Caki2 (cell line): ENCODE results near the gene ZNF592. TPM values are rescaled to one million over a fixed set of nuclear protein-coding genes. Genes with fewer than 3 reads are reported as not detected.

Experiments used
- DNase-seq: peaks from one replicate; pipeline ENCODE4 v3.0.0-alpha.2; 2015; ENCODE audit warnings: low read depth
- in situ Hi-C: cut with HindIII; loops from 2 replicates; pipeline ENCODE4 v1.10.0; 2016; ENCODE audit warnings: low sequenced_read_pairs, low pct_unique_long_range_greater_than_20kb, mixed read lengths
- total RNA-seq: library from RNA; depleted of rRNA; stranded (reverse); fragments of >200 nt; shearing (Covaris generic); gene quantifications from 2 replicates; pipeline ENCODE4 v1.2.3, GENCODE V29; 2014; ENCODE audit warnings: low replicate concordance

The ZNF592 gene
- total RNA-seq, 1 experiment from 2014 or later = 7.2 TPM

DNA sequence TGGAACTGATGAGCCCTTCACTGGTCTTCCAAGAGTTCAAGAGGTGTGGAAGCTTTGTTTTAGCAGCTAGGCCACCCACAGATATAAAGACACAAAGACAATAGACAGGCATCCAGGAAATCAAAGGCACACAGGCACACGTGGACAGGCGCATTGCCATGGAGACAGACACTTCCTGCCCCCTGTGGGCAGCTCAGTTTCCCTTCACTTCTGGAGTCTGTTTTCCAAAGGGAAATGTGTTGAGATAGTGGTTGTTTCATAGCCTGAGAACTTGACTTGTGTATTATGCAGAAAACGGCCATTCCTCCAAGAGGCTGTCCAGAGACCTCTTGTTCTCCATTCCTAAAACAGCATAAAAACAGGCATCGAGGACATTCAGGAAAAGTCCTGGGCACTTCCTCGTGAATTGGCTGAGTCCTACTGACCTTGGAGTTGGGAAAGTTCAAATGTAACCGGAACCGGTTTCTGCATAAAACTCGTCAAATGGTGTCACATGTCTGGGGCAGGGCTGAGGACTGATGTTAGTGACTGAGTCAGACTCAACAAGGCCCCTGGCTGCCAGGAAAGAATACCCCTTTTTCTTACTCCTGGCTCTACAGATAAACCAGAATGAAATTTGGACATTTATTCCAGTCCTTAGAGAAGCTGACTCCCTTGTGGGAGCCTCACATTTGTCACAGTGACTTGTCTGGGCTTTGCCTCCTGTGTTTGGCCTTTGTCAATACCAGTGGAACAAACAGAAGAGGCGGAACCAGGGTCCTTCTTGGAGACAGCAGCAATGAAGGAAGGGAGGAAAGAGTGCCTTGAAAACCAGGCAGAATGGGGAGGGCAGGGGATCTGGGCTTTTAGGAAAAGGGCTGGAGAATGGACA, 70.1 kb downstream of the ZNF592 start:
- in situ Hi-C loops = no loop called here
- no peak for DNase-seq

DNA sequence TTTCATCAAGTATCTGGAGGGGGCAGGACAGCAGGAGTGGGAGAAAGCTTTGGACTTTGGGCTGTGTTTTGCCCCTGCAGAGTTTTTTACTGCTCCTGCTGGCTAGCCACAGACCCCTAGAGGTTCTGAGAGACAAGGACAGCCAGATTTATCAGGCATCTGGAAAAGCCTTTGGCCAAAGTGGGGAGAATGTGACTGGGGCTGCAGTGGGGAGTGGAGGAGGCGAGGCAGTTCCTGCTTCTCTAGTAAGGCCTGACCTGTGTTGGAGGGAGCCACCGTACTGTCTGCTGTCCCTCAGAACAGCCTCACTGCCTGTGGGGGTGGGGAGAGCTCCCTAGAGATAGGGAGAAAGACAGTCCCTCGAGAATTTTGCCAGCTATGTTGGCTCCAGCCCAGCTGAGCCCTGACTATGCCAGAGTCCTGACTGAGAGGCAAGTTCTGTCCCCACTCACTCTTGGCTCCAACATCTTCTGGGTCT, 70.9 kb downstream of the ZNF592 start:
- in situ Hi-C loops = no loop called here
- DNase-seq = no peak

DNA sequence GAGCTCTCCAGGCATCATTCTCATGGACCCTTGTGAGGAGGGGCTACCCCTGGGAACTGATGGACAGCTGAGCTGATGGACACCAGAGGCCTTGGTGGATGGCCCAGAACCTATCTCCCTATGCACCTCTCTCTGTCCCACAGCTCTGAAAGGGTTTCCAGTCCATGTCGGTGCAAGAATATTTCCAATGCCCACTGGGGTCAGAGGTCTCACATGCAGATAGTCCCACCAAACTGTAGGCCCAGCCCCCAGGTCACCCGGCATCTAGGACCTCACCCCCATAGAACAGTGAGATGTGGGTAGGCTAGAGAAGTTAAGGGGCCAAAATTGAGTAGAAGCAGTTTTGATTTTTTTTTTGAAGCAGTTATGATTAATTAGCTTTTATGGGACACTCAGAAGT, 71.4 kb downstream of the ZNF592 start:
- in situ Hi-C loops = no loop called here
- DNase-seq = no peak

DNA sequence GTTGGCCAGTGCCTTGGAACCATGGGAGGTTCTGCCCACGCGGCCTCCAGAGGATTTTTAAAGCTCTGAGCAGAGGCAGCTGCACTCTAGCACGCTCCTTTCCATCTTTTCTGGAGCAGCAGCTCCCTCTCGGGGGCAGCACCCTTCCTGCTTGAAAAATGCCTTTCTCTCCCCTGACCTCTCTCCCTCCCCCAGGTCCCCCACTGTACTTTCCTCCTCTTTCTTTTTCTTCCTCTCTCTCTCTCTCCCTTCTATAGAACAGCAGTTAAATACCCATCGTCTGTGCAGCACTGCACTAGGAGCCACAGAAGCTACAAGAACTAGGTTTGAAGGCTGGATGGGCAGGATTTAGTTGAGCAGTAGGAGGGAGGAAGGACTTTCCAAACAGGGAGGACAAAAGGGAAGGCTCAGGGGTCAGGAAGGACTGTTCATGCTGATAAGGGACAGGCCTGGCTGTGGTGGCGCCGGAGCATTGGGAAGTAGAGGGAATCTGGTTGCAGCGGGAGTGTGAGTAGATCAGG, 73.2 kb downstream of the ZNF592 start:
- in situ Hi-C loops = no loop called here
- DNase-seq = no peak

DNA sequence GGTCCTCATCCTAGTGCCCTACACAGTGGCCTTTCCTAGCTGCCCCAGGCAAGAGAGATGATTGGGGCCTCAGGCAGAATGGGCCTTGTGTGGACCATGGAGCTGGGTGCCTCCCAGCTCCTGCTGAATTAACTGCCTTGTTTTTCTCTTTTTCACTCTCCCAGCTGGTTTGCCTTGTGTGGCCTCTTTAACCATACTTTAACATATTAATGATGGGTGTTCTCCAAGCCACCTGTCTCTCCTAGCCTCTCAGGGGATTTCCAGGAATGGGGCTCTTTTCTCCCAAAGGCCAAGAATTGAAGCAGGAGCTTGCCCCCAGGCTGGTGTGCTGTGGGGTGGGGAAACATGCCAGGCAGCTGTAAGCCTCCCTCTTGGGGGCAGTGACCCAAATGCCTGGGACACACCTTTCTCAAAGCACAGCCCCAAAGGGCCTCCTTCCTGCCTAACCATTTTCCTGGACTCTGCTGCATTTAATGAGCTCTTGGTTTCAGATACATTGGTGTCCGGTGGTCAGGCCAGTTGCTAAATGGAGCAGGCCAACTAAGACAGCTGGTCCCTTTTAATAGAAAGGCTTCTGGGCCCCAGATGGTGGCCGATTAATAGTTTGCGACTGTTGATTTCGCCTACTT, 74.4 kb downstream of the ZNF592 start:
- in situ Hi-C loops = no loop called here
- DNase-seq = no peak

DNA sequence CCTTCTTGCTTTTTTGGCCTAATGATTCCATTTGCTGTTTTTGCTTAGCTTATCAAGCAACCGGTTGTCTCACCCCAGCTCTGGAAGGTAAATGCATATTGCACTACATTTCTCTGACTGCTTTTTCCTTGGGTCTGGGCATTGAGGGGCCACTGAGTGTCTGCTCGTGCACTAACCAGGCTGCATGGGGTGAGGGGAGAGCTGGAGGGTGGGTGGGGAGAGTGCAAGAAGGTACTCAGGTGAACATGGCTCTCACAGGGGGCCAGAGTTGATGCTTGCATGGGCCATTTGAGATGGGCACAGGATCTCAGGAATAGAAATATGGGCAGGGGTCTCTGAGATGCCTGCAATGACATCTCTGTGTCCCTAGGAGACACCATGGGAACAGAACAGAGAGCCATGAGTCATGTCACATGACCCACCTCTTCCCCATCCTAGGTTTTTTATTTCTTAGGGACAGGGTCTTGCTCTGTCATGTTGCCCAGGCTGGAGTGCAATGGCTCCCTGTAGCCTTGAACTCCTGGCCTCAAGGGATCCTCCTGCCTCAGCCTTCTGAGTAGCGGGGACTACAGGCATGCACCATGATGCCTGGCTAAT, 75.0 kb downstream of the ZNF592 start:
- DNase-seq = no peak
- in situ Hi-C loops = no loop called here

DNA sequence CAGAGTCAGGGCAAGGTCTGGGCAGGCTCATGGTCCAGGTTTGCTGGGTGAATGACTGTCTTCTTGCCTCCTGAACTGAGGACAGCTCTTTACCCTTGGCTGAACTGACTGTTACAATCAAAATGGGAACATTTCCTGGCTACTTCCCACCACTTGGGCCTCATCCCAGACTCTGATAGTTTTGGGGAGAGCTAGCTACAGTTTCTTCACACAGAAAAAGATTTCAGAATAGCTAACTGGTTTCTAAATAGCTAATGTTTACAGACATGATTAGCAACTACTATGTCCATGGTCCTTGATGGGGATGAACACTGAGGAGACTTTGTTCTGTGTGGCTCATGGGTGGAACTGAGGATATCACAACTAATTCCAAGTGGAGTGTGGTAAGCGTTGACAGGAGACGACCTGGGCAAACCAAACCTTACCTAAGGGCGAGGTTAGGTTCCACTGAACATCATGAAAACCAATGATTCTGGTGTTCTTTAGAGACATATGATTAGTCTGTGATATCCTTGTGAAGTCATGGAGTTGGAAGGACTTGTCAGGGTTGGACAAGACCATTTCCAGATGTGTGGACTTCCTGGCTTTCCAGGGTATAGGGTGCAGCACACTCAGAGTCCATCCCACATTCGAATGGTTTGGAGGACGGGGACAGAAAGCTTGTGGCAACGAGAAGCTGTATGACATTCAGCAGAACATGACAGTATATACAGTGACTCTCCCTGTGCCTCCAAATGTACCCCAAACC, 76.0 kb downstream of the ZNF592 start:
- in situ Hi-C loops = no loop called here

DNA sequence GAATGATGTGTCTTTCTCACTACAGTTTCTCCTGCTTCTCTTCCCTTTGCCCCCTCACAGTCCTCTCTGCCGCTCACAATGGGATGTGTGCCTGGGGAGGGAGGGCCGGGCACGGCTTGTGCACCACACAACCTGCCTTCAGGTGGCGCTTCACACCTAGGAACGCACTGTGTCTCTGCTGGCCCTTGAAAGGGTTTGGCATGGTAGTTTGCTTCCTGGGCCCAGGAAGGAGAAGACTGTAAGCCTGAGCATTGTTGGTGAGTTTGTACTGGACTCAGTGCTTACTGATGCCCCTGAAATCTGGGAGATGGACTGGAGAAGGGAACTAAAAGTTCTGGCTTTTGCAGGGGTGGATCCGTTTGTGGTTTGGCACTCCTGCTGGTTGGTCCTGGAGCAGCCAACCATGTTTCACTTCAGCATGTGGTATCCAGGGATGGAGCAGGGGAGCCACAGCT, 78.0 kb downstream of the ZNF592 start:
- in situ Hi-C loops = no loop called here
- DNase-seq = no peak

More for the DNA sequence above, 76.0 kb downstream of the ZNF592 start:
- no peak for DNase-seq

DNA sequence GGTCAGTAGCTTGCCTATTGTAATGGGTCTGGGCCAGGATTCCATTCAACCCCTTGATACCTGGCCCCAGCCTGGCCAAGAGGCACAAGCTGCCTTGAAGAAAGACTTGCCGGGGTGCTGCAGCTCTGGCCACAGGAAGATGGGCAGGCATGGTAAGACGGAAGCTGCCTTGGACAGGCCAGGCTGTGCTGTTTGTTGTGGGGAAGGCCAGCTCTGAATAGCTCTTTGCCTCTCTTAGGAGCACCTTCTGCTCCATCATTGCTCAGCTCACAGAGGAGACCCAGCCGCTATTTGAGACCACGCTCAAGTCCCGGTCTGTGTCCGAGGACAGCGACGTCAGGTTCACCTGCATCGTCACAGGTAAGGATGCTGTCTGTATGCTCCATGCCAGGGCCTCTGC, 78.9 kb downstream of the ZNF592 start:
- in situ Hi-C loops = no loop called here

DNA sequence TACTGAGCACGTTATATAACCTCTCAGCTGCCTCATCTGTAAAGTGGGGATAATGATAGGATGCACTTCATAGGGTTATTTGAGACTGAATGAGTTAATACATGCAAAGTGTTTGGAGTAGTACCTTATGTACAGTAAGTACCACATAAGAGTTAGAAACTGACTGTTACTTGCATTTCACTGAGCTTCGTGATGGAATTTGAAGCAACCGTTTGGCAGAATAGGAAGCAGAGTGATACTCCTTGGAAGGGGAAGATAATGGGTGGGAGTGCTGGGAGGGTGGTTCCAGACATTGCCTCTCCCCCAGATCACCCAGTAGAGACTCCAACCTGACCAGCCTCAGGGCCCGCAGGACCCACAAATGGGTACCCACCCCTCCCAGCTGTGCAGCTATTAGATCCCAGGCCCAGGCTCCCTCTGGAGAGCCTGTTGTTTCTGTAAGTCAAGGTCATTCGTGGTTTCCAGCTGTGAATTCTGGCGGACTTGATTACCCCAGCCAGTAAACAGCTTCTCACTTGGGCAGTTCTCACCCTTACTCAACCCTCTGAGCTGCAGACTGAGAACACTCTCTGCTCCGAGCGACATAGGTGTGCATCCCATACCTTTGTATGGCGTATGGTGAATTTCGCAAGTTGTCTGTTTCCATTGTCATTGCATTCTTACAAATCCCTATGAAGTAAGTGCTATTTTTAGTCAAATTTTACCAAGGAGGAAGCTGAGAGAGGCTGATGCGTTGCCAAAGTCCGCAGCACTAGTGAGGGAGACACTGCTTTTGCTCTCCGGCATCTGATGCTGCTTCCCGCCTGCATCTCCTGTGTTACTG, 79.9 kb downstream of the ZNF592 start:
- DNase-seq = no peak
- in situ Hi-C loops = no loop called here

More for the DNA sequence above, 78.9 kb downstream of the ZNF592 start:
- DNase-seq = no peak

DNA sequence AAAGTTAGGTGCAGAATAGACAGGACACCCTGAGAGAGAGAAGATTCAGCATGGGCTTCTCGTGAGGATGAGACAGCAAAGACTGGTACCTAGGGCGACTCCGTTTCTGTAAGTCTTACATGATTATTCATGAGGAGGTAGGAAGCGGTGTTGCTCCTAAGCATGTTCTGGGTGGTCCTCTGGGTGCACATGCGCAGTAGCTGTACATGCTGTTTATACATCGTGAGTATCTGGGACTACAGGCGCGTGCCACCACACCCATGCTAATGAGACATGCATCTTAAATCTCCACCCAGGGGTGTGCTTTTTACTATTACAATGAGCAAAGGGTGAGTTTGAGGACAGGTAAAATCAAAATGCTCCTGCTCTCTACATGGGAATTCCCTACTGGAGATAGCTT, 81.0 kb downstream of the ZNF592 start:
- in situ Hi-C loops = no loop called here
- DNase-seq = no peak

DNA sequence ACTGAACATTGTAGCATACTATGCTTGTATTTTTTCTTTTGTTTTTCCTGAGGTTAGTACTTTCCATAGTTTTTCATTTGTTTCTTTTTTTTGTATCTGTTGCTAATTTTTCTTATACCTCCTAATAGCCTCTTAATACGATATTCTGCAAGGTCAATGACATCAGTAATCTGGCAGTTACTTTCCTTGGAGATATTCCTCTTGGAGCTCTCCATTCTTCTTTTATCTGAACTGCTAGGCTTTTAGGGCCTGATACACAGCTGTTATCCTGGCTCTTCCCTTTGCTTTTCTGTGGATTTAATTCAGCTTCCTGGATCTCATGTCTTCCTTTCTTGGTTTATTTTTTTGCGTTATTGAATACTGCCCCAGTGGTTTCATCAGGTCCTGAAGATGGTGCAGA, 81.6 kb downstream of the ZNF592 start:
- in situ Hi-C loops = no loop called here
- no peak for DNase-seq

DNA sequence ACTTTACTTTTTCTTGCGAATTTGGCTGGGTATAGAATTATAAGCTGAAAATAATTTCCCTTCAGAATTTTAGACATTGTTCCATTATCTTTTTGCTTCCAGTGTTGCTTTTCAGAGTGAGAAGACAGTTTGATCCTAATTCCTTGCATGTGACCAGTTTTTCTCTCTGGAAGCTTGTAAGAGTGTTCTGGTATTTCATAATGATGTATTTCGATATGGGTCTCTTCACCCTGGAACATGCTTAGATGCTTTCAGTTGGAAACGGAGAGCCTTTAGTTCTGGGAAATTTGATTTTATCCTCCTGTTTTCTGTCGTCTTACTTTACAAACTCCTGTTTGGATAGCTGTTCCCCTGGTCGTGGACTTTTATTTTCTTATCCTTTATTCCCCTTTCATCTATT, 82.6 kb downstream of the ZNF592 start:
- in situ Hi-C loops = no loop called here

DNA sequence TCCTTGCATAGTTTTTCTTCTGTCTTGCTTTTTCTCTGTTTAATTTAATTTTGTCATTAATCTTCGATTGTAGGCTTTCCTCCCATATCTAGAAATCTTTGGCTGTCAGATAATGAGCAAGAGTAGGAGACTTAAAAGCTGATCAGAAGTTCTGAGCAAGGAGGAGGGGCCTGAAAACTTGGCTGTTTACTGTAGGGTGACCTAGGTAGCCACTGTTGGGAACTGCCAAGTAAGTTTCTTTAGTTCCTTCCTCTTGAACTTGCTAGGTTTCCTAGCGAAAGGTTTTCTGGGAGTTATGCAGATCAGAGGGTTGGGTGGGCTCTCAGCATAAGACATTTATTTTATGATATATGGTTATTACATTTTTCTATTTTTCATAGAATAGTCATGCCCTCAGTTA, 83.2 kb downstream of the ZNF592 start:
- DNase-seq = no peak
- in situ Hi-C loops = no loop called here

More for the DNA sequence above, 82.6 kb downstream of the ZNF592 start:
- no peak for DNase-seq

DNA sequence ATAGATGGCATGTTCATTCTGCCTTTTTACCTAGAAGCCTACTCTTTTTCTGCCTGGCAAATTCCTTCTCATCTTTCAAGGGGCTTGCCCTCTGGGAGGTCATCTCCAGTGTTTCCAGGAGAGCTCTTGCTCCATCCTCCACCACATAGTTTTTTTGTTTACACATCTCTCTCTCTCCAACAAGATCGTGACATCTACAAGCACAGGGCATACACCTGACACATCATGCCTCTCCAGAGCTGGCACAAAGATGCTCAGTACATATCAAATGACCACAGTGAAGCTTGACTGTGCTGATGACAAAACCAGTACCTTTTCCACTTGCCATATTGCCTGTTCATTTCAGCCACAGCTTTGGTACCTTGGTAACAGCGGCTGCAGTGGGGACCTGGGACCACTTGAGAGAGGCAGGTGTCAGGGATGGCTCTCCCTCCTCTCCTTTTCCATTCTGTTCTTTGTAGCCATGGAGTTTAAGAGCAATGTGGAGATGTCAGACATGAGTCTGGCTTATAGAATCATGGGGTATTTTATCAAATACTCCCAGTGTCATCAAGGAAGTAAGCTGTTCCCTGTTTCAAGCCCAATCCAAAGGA, 84.2 kb downstream of the ZNF592 start:
- in situ Hi-C loops = no loop called here
- no peak for DNase-seq

DNA sequence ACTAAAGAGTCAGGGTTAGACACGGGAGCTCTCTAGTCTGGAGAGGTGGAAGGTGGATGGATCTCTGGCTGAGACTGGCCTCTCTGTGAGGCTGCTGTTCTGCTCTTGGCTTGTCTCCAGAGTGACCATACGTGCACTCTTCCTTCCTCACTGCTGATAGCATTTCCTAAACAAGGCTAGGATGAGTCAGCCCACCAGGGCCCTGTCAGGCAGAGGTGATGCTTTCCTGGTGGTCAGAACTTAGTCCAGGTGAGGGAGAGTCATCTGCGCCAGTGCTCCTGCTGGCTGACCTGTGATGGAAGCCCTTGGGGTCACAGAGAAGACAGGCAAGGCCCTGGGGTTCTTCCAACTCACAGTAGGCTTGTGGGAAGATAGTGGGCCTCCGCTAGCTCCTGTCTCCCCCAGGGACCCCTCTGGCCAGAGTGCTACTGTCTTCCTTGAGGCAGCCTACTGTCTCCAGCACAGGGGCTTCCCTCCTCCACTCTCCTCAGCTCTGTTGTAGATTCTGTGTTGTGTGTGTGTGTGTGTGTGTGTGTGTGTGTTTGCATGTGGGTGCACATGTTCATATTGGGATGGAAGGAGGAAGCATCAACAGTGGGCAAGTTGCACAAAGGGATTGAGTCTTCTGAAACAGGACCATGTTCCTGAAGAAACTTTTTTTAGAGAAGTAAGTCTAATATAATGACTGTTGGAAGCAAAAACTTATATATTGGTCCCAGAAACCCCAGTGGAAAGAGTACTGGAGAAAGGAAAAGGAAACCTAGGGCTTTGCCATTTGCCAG, 85.2 kb downstream of the ZNF592 start:
- in situ Hi-C loops = no loop called here
- no peak for DNase-seq
